Measurements from ENCODE around the gene PSTPIP1. TPM values are rescaled to one million over a fixed set of nuclear protein-coding genes. Genes with fewer than 3 reads are reported as not detected.

The PSTPIP1 gene
- total RNA-seq, 1 experiment from 2014 or later, result 0.76 TPM

DNA sequence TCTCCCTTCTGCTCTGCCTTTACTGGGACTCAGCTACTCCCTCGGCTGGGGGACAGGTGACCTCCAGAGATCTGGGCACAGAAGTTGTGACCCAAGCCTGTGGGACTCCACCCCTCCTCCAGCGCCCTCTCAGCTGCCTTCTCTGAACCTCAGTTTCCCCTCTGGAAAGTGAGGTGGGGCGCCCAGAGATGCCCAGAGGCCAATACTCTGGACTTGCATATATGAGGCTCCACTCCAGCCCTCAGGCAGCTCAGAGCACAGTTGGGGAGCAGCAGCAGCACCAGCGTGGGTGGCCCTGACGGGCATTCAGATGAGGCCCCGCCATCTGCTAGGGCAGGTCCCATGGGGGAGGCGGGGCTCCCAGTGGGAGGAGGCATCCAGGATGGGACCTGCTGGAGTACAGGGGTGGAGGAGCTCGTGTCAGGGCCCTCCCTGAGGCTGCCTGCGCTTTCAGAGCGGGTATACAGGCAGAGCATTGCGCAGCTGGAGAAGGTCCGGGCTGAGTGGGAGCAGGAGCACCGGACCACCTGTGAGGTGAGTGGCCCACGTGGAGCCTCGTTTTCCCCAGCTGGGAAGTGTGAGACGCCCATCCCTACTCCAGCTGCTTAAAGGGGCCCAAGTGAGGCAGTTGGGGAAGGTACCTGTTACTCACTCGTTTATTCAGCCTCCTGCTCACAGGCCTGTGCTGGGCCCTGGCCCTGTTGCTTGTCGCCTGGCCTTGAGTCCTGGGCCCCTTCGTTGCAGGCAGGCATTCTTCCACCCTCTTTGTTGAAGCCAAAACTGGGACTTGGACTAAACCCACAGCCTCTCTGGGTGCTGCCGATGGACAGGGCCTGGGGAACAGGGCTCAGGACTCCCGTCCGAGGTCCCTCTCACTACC, 35.4 kb downstream of the PSTPIP1 start:
- DNase-seq (ENCODE audit: low spot score), result peak; percentile 35

DNA sequence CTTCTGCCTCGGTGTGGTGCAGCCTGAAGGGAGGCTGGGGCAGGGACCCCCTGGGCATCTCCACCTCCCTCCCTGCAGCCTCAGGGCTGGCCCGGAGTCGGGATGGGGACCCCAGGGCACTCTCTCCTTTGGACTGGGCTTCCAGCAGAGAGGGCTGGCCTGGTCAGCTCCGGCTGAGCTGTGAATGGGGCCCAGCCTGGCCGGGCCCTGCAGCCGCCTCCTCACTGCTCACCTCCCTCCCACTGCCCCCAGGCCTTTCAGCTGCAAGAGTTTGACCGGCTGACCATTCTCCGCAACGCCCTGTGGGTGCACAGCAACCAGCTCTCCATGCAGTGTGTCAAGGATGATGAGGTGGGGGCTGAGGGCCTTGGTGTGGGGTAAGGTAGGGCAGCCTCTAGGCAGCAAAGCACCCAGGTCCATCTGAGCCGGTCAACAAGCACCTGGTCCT, 36.0 kb downstream of the PSTPIP1 start:
- no peak for DNase-seq (ENCODE audit: low spot score)

GRCh38 chr15:77031376-77032050, 36.6 kb downstream of the PSTPIP1 start:
- DNase-seq (ENCODE audit: low spot score), result peak; percentile 34

GRCh38 chr15:77032052-77032646, 37.2 kb downstream of the PSTPIP1 start:
- no peak for DNase-seq (ENCODE audit: low spot score)

DNA sequence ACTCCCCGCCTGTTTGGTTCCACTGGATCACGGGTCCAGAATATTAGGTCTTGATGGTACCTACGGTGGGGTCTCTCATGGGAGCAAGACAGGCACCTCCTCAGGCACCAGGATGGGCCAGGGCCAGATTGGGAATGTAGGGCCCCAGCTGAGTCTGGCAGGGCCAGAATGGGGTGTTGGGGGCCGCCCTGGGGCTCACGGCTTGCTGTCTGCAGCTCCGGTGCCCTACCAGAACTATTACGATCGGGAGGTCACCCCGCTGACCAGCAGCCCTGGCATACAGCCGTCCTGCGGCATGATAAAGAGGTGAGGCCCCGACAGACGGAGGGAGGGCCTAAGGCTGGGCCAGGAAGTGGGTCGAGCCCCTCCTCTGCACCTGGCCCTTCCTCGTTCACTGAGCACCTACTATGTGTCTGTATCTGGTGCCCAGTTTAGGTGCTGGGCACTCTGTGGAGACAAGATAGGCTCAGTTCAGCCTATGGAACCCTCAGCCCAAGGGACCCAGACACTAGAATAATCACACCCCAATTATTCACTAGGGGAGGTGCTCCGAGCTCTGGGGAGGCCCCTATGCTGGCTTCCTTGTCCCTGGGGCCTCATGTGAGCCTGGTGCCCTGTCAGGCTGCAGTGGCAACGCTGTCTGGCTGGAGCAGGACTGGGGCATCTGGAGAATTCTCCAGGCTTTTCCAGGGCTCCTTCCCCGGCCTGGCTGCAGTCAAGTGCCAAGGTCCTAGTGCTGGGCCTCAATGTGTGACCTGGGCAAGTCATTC, 37.9 kb downstream of the PSTPIP1 start:
- no peak for DNase-seq (ENCODE audit: low spot score)

- no peak for DNase-seq (ENCODE audit: low spot score)
Observed at GRCh38 chr15:77033417-77033728, 38.4 kb downstream of the PSTPIP1 start.

DNA sequence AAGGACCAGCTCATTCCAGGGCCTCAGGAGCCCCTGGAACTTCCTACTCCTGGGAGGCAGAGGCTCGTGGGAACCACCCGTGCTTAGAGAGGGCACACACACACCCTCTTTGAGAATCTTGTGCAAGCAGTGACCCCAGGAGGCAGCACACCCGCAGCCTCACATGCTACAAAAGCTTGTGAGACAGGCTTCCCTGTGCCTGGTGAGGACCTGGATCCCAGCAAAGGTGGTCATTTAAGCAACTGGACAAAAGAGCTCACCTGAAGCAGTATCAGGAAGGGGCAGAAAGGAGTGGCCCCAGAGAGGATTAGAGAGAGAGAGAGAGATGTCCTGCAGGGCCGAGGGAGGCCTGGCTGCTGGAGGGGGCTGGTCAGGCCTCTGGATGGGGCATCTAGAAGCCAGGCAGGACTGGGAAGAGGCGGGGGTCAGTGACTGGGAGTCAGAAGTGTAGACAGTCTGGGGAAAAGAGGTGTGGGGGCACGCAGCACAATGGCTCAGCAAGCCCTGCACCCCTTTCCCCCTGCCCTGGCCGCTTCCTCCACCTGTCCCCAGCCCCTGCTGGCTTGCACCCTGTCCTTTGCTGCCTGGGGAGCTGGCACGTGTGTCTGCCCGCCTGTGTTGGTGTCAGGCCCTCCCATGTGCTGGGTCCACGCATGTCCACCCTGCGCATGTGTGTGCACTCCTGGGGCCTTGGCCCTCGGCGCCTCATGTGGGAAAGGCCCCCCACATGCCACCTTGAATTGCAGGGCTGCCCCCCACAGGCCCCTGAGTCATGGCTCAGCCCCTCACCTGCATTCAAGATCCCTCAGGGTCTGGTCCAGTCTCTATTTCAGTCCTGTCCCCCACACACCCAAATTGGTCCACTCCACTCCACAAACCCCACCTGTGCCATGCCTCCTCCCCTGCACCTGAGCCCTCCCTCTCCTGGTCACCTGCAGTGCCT, 39.1 kb downstream of the PSTPIP1 start:
- no peak for DNase-seq (ENCODE audit: low spot score)

DNA sequence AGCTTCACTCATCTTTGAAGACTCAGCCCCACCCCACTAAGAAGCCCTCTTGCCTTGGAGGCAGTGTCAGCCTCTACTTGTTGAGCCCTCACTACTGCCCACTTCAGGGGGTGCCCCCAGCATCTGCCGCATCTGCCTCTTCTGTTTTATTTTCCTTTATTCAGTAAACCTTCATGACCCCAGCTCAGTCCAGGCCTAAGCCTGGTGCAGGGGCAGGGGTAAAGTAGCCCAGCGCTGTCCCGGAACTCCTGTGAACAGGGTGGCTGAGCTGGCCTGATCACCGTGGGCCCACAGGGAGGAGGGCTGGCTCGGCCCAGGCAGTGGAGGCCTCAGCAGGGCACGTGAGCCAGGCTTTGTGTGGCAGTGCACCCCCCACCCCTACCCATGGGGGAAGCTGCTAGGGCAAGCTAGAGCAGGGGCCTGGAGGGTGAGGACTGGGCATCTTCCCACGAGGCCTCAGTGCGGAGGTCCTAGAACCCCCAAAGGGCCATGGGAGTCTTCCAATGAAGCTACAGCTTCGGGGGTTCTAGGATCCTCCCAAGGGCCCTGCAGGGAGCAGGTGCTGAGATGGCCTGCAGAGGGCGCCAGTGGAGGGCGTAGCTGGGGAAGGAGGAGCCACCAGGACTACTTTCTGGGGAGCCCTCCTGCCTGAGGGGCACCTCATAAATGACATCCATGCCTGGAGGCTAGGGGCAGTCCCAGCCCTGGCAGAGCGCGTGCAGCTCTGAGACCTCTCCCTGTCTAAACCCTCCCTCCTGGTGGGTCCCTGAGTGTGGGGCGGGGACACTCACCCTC, 40.0 kb downstream of the PSTPIP1 start:
- peak; percentile 39 for DNase-seq (ENCODE audit: low spot score)

DNA sequence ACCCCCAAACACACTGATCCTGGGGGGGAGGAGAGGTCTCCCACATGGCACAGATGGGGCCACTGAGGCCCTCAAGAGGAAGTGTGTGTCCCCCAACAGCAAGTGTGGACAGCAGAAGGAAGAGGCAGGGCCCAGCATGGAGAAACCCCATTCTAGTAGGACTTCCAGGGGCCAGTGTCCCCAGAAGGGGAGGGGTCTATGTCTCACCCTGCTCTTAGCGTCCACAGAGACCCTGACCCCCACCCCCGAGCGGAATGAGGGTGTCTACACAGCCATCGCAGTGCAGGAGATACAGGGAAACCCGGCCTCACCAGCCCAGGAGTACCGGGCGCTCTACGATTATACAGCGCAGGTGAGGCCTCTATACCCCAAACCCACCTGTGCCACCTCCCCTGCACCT, 40.7 kb downstream of the PSTPIP1 start:
- no peak for DNase-seq (ENCODE audit: low spot score)

DNA sequence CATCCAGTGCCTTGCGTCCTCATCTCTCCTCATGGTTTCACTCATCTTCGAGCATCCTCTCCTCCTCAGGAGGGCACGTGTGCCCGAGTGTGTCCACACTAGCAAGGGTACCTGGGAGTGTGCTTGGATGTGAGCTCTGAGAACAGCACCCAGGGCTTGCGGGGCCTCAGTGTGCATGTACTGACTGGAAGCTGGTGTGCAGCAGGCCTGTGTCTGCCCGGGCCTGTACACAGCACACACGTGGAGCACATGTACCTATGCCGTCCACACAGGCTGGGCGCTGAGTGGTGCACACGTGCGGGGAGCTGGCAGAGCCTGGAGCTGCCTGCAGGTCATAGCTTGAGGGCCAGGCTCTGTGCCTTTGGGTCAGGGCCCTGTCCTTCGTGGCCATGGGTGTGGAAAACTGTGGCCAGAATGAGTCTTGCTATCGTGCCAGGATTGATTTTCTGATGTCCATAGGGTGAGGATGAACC, 41.1 kb downstream of the PSTPIP1 start:
- DNase-seq (ENCODE audit: low spot score), result no peak

DNA sequence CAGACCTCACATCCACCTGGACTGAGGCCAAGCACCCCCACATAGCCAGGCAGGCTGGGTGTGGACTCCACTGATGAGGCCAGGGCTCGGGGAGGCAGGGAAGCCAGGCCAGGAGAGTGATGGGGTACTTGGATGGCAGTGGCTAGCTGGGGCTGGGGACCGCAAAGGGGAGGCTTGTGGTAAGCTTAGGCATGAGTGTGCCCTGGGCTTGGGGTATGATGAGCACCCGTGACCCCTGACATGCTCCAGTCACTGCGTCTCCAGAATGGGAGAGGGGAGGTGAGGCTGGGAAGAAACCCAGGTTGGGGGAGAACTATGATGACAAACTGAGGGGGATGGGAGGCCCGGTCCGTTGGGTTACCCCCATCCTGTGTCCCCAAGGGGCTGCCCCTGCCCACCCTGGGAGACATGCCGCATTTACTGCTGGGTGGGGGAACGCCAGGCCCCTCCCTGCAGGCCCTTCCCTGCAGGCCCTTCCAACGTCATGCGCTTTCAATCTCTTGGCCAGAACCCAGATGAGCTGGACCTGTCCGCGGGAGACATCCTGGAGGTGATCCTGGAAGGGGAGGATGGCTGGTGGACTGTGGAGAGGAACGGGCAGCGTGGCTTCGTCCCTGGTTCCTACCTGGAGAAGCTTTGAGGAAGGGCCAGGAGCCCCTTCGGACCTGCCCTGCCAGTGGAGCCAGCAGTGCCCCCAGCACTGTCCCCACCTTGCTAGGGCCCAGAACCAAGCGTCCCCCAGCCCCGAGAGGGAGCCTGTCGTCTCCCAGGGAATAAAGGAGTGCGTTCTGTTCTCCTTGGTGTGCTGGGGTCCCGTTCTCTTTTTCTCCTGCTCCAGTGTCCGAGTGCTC, 41.8 kb downstream of the PSTPIP1 start:
- DNase-seq (ENCODE audit: low spot score), result no peak

- no peak for DNase-seq (ENCODE audit: low spot score)
Observed at GRCh38 chr15:77037388-77038209, 42.7 kb downstream of the PSTPIP1 start.

- no peak for DNase-seq (ENCODE audit: low spot score)
Observed at GRCh38 chr15:77038312-77039216, 43.6 kb downstream of the PSTPIP1 start.

DNA sequence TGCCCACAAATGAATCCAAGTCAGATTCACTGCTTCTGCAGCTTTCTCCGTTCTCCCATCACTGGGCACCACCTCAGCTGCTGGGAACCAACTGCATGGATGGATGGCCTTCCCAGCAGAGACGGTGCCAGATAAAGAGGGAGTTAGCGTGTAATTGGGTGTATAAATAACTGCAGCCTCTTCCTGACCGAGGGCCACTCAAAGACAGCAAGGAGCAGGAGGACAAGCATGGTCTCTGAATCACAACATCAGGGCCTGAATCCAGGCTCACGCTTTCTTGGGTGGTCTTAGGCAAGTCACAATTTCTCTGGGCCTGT, 44.2 kb downstream of the PSTPIP1 start:
- no peak for DNase-seq (ENCODE audit: low spot score)

GRCh38 chr15:77039848-77040247, 44.9 kb downstream of the PSTPIP1 start:
- DNase-seq (ENCODE audit: low spot score), result no peak

GRCh38 chr15:77040673-77041072, 45.7 kb downstream of the PSTPIP1 start:
- DNase-seq (ENCODE audit: low spot score), result no peak
